D341Med (cell line): ENCODE data around the gene GRN.

ENCODE experiments used
- DNase-seq: peaks from one replicate; pipeline ENCODE4 v3.0.0; 2012; ENCODE audit warnings: low spot score

GRN gene

DNA sequence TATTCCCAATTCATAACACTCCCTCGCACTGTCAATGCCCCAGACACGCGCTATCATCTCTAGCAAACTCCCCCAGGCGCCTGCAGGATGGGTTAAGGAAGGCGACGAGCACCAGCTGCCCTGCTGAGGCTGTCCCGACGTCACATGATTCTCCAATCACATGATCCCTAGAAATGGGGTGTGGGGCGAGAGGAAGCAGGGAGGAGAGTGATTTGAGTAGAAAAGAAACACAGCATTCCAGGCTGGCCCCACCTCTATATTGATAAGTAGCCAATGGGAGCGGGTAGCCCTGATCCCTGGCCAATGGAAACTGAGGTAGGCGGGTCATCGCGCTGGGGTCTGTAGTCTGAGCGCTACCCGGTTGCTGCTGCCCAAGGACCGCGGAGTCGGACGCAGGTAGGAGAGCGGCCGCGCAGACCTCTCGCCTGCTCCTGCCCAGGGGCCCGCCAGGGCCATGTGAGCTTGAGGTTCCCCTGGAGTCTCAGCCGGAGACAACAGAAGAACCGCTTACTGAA is at the start of gene GRN:
Gene GRN (plus strand): TSS at position 364 of the 515 bp plus-strand sequence. CDS start 3,863 bp downstream, outside the sequence.
- DNase-seq: peak; percentile 99

DNA sequence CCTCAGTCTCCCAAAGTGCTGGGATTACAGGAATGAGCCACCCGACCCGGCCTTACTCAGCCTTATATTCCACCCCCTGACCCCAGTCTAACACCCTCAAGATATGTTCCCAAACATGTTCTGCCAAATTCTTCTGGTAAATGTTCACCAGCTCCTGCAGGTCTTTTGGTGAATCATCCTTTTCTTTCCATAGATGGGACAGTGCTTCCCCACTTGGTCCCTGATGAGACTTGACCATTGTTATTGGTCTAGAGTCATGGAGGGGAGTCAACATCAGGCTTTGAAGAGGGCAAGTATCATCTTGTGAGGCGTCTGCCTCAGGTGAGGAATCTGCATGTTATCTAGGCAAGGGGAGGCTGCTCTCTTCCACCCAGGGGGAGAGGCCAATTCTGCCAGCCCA is 47.1 kb upstream of the GRN start:
- no peak for DNase-seq

DNA sequence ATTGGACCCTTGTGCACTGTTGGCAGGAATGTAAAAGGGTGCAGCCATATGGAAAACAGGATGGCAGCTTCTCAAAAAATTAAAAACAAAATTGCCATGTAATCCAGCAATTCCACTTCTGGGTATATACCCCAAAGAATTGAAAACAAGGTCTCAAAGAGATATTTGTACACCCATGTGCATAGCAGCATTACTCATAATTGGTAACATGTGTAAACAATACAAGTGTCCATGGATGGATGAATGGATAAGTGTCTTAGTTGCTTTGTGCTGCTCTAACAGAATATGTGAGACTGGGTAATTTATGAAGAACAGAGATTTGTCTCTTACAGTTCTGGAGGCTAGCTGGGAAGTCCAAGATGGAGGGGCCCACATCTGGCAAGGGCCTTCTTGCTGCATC is 40.5 kb upstream of the GRN start:
- DNase-seq: no peak

GRCh38 chr17:44307387-44308186 is 37.5 kb upstream of the GRN start:
- peak; percentile 97 for DNase-seq

- DNase-seq: peak; percentile 100
Measured at GRCh38 chr17:44308320-44308818, 36.7 kb upstream of the GRN start, which contains the start of gene RUNDC3A. RUNDC3A (plus strand) TSS chr17:44308601; CDS start chr17:44308833, 232 bp downstream.

GRCh38 chr17:44308865-44309264 is 36.2 kb upstream of the GRN start:
- DNase-seq: peak; percentile 75

DNA sequence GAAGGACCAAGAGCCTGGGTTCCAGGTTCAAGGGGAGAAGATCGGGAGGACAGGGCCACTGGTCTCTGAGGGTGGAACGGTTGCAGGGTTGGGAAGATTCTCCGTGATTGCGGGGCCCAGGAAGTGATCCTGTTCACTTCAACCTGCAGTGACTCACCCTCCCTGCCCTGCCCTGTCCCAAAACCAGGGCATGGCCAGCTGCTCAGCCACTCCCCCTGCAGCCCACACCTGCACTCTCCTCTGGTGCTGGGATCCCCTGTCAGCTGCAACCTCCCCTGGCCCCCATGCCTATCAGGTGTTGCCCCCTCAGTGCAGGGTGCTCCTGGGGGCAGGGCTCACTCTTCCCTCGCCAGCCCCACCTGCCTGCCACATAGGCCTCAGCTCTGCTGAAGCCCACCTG is 35.6 kb upstream of the GRN start:
- no peak for DNase-seq

DNA sequence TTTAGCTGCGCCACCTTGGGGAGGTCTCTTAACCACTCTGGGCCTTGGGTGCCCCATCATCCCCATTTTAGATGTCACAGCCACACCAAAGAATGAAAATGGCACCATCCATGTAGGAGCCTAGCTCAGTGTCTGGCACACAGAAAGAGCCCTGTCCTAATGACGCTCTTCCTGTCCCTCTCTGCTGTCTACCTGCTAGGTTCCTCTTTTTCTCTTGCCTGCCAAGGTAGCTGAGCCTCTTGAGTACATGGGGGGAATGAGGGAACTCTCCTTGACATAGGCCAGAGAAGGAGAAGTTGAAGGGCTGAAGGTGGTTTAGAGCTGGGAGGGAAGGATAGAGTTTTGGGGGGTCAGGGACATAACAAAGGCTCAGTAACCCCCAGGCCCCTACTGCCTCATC is 34.9 kb upstream of the GRN start:
- no peak for DNase-seq

DNA sequence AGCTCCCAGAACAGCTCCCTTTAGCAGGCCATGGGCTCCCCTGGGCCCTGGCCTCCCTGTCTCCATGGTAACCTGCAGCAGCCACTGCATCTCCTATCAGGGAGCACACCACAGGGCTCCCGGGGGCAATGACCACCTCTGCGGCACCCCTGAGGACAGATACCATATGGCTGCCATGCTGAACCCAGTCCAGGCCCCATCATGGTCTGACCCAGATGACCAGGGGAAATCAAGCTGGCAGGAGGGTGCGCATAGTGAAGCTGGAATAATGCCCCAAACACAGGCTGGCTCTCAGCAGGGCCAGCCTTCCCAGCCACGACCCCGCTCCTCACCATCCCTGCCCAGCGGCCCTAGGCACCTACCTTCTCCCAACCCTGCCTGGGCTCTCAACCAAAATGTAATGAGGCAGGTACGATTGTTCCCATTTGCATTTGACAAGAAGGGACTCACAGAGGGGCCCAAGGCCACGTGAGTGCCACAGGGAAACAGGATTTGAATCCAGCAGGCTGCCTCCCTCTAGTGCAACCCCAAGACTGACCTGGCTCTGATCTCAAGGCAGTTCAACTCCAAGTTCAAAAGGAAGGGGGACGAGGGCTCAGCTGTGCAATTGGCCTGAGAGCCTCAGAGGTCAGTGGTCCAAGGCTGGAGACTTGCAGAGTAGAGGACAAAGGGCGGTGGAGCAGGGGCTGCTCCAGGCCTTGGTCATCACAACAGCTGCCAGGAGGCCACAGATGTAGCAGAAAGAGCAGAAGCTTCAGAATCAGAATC is 34.3 kb upstream of the GRN start:
- DNase-seq: peak; percentile 17

DNA sequence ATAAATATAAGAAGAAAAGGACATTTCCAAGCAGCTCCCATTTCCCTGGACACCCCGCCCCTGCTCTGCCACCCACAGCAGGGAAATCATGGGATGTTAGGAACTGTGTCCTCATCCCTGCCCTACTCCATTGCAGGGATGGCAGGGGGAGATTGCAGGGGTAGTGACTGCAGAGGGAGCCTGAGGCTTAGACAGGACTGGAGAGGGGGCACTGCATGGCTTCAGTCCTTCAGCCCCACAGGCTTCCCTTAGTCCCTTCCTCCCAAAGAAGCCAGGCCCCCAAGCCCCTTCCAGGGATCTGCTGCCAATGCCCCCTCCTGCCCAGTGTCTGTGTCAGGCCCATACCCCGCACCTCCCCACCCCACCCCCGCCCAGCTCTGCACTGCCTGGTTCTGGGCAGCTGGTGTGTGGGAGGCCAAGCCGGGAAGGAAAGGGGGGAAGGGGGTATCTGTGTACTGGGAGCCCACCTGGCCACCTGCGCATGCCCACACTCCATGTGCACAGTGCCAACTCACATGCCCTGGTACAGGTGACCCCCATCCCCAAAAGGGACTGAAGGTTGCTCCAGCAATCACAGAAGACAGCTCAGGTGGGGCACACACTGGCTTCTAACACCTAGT is 33.4 kb upstream of the GRN start:
- DNase-seq: no peak

GRCh38 chr17:44312396-44313104 is 32.6 kb upstream of the GRN start:
- DNase-seq: peak; percentile 26

GRCh38 chr17:44314031-44314430 is 31.1 kb upstream of the GRN start:
- DNase-seq: peak; percentile 20

DNA sequence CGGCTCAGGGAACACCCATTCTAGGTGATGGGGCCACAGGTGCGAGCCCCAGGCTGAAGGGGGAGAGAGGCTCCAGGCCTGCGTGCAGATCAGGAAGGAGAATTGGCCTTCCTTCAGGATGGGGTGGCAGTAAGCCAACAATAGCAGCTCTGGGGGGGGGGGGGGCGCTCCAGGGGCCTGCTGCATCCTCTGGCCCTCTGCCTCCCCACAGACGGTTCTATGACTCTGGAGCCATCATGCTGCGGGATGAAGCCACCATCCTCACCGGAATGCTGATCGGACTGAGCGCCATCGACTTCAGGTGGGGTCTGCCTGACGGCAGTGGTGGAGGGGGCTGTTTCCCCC is 30.6 kb upstream of the GRN start:
- peak; percentile 28 for DNase-seq

DNA sequence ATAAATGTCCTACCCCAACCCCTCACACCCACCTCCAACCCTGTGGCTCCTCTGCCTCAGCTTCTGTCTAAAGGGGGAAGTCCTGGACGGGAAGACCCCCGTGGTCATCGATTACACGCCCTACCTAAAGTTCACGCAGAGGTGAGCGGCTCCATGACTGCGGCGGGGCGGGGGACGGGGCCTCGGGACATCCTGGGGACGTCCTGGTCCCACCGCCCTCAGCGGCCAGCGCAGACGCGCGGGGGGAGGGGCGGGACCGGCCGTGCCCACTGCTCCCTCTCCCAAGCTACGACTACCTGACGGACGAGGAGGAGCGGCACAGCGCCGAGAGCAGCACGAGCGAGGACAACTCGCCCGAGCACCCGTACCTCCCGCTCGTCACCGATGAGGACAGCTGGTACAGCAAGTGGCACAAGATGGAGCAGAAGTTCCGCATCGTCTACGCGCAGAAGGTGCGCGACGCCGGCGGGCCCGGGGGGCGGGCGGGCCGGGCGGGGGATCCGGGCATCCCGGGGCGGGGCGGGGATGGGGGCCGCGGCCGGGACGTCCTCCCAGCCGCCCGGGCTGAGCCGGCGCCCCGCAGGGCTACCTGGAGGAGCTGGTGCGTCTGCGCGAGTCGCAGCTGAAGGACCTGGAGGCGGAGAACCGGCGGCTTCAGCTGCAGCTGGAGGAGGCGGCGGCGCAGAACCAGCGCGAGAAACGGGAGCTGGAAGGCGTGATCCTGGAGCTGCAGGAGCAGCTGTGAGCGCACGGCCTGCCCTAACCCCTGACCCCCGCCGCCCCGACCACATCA is 30.0 kb upstream of the GRN start:
- peak; percentile 59 for DNase-seq

DNA sequence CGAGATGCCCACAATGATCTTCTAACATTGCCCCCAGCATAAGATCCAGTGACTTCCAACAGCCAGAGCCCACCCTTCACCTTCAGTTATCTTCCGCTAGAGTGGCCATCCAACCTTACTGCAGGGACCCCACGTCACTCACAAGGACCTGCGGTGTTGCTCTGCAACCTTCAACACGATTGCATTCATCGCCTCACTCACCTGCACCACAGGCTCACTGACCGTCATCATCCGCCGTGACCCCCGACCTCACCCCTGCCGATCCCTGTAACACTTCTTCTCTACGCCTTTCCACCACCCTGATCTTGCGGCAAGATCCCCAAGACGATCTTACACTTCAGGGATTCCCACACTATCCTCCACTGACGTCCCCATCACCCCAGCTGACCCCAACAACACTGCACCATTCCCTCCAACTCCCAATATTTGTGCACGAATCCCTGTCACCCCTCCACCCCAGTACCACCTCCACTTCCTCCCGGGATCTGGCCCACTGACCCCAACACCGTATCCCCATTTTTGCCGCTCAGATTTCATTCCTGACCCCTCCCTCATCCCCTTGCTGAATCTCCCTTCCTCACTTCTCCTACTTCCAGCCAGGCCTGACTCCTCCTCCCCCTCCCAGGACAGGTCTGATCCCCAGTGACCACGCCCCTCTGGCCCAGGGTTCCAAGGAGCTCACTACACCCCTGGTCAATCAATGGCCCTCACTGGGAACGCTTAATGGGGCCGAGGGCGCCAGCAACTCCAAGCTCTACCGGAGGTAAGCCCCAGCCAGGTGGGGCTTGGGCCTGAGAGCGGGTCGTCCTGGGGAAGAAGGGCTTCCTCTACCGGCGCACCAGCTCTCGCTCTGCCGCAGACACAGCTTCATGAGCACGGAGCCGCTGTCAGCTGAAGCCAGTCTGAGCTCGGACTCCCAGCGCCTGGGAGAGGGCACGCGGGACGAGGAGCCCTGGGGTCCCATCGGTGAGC is 29.1 kb upstream of the GRN start:
- DNase-seq: peak; percentile 51

DNA sequence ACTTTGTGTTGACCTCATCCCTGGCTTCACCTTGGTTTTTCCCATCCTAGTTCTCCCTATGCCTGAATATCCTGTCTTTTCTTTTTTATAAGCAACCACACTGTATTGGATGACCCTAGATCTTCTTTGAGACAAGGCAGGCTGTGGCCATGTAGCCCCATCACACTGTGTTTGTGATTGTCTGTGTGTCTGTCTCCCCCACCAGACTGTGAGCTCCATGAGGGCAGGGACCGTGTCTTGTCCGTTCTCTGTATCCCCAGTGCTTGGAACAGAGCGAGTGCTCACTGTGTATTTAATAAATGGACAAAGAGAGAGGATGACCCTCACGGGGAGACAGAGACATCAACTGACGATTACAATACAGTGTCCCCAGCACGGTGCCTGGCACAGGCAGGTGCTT is 27.6 kb upstream of the GRN start:
- no peak for DNase-seq

GRCh38 chr17:44318077-44318892 is 26.8 kb upstream of the GRN start:
- peak; percentile 43 for DNase-seq

- DNase-seq: peak; percentile 31
Measured at GRCh38 chr17:44320066-44320465, 25.0 kb upstream of the GRN start.
